Coronary artery (tissue), 2 donors: ENCODE data around the gene DIP2B.

Source experiments
- DNase-seq: peaks from one replicate; pipeline ENCODE4 v3.0.0-alpha.2; 2017; ENCODE audit warnings: low spot score
- H3K27ac ChIP-seq, 2 donors: fragments of 200-600 bp; sonication (generic); one replicate each; pipeline ENCODE4 v1.5.1; 2016 to 2019
- H3K4me3 ChIP-seq: fragments of 200-600 bp; sonication (generic); 2 replicates; pipeline ENCODE4 v1.5.1; 2016; ENCODE audit warnings: mild to moderate bottlenecking, moderate library complexity
- TF ChIP-seq, protein P1 (sequence below): fragments of 200-600 bp; sonication (generic); IDR thresholded peaks from one replicate; pipeline ENCODE4 v1.5.1; 2019; ENCODE audit warnings: antibody characterized with exemption

Gene DIP2B

GRCh38 chr12:50557421-50557820, 52.6 kb downstream of the DIP2B start:
- TF ChIP-seq, protein P1, sequence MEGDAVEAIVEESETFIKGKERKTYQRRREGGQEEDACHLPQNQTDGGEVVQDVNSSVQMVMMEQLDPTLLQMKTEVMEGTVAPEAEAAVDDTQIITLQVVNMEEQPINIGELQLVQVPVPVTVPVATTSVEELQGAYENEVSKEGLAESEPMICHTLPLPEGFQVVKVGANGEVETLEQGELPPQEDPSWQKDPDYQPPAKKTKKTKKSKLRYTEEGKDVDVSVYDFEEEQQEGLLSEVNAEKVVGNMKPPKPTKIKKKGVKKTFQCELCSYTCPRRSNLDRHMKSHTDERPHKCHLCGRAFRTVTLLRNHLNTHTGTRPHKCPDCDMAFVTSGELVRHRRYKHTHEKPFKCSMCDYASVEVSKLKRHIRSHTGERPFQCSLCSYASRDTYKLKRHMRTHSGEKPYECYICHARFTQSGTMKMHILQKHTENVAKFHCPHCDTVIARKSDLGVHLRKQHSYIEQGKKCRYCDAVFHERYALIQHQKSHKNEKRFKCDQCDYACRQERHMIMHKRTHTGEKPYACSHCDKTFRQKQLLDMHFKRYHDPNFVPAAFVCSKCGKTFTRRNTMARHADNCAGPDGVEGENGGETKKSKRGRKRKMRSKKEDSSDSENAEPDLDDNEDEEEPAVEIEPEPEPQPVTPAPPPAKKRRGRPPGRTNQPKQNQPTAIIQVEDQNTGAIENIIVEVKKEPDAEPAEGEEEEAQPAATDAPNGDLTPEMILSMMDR: no peak
- no peak overlapping the region for H3K4me3 ChIP-seq
- no peak overlapping the region for H3K27ac ChIP-seq
- DNase-seq: no peak

- no peak for DNase-seq
- TF ChIP-seq, protein P1: no peak
- no peak overlapping the region for H3K27ac ChIP-seq
- H3K4me3 ChIP-seq: no peak overlapping the region
Observed at GRCh38 chr12:50558970-50559369, 54.2 kb downstream of the DIP2B start.

- no peak overlapping the region for H3K4me3 ChIP-seq
- TF ChIP-seq, protein P1: no peak
- no peak overlapping the region for H3K27ac ChIP-seq
- no peak for DNase-seq
Observed at GRCh38 chr12:50562520-50563433, 58.0 kb downstream of the DIP2B start.

DNA sequence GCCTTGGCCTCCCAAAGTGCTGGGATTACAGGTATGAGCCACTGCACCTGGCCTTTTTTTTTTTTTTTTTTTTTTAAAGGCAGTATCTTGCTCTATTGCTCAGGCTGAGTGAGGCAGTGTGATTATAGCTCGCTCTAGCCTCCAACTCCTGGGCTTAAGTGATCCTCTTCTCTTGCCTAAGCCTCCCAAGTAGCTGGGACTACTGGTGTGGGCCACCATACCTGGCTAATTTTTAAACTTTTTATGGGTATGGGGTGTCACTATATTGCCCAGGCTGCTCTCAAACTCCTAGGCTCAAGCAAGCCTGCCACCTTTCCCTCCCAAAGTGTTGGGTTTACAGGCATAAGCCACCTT, 58.6 kb downstream of the DIP2B start:
- Histone ChIP-seq H3K27ac (no peak overlapping the region), H3K4me3 (no peak overlapping the region)
- TF ChIP-seq, protein P1: no peak
- DNase-seq: no peak

GRCh38 chr12:50564237-50564947, 59.6 kb downstream of the DIP2B start:
- Histone ChIP-seq H3K4me3 (no peak overlapping the region), H3K27ac (no peak overlapping the region)
- TF ChIP-seq, protein P1: no peak
- DNase-seq: no peak

GRCh38 chr12:50564948-50565297, 60.1 kb downstream of the DIP2B start:
- Histone ChIP-seq H3K27ac (no peak overlapping the region), H3K4me3 (no peak overlapping the region)
- TF ChIP-seq, protein P1: no peak
- DNase-seq: no peak
